Stimulated activated CD8-positive, alpha-beta memory T cell treated with anti-CD3 and anti-CD28 coated beads, Interleukin-15, amount 100 ng/mL, for 4 hours (primary cell): ENCODE results near the gene EBI3.
"Not testable (repeated sequence)": the region's sequence is repeated elsewhere in the genome, so short reads cannot be mapped to it uniquely, and the experiment has no call there.

Experiments used
- DNase-seq, 2 donors: peaks; one replicate each; pipeline ENCODE4 v3.0.0-alpha.2; 2020; ENCODE audit warnings: low read depth in 2 of 2

EBI3 gene

DNA sequence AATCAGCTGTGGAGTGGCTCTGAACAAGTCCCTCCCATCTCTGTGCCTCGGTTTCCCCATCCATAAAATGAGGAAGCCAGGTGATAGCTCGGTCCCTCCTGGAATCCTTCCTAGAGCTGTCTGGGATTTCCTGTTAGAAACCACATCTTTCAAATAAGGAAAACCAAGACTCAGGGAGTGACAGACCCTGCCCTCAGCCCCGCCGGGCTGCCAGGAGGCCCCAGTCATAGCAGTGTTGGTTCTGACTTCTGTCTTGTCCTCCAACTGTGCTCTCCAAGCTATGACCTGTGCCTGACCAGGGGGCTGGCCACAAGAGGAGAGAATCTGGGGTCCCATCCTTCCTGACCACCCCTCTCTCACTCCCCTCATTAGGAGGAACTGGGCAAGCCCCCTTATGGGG lies 48.7 kb downstream of the EBI3 start:
- DNase-seq, result no peak

DNA sequence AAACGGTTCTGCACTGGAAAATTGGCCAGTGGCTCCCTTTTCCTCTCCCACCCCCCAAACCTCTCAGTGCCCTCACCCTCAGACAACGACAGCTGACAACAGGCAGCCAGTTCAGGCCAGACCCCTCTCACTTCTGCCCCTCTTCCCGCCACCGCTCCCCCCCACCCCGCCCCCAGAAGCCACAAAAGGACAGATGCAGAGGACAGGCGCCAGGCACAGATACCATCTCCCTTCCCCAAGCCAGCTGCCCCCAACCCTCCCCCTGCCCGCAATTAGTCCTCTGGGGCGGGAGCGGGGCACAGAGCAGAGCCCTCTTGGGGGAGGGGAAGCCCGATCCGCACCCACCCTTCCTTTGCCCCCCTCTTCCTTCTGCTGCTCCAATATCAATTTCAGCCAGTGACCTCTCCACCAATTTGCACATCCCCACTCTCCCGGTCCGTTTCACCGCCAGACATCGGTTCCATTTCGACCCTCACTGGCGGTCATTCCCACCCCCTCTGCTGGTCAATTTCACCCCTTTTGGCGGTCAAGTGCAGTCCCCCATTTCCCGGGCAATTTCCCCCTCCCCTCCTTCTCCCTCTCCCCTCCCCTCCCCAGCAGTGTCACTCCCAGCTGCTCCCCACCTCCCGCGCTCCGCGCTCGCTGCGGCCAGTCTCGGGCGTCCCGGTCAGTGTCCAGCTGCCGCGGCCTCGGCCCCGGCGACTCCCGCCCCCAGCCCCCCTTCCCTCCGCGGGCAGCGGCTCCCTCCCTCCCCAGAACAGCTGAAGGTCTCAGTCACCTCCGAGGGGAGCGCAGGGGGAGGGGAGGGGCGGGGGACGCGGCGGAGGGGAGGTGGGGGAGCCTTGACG lies 49.3 kb downstream of the EBI3 start, which contains the start of gene SHD:
Gene SHD (plus strand): TSS at position 848 of the 848 bp plus-strand sequence. CDS start 798 bp downstream, outside the sequence.
- DNase-seq, result no peak

DNA sequence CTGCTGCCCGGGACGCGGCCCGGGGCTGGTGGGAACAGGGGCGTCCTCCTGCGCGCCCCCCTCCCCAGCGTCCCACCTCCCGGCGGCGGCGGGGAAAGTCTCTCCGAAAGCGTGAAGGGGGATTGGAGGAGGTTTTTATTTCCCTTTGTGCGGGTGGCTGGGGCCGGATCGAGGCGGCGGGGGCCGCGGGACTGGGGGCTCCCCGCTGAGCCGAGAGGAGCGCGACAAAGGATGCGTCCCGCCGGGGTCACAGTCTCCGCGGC lies 49.9 kb downstream of the EBI3 start:
- DNase-seq, result no peak

DNA sequence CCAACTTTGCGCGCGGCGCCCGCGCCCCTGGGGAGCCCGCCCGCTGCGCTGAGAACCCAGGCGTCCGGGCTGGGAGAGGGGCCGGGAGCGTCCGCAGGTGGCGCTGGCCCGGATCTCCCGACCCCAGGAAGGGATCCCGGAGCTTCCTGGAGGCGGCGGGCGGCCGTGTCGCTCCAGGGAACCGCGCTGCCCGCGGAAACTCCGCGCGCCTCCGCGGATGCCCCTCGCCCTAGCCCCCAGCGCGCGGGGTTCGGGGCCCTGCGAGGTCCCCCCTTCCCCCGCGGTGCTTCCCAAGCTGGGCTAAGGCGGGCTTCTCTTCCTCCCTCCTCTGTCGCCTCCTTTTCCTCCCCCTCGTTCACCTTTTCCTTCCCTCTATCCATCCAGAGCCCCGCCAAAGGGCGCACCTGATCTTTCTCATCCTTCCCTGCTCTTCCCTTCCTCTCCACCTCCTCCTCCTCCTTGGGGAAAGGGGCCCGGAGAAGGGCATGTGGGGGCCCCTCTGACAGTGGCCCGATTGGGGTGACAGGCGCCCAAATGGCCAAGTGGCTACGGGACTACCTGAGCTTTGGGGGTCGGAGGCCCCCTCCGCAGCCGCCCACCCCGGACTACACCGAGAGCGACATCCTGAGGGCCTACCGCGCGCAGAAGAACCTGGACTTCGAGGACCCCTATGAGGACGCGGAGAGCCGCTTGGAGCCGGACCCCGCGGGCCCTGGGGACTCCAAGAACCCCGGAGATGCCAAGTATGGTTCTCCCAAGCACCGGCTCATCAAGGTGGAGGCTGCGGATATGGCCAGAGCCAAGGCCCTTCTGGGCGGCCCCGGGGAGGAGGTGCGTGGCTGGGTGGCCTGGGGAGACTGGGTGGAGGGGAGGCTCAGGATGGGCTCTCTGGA lies 50.5 kb downstream of the EBI3 start:
- no peak for DNase-seq

DNA sequence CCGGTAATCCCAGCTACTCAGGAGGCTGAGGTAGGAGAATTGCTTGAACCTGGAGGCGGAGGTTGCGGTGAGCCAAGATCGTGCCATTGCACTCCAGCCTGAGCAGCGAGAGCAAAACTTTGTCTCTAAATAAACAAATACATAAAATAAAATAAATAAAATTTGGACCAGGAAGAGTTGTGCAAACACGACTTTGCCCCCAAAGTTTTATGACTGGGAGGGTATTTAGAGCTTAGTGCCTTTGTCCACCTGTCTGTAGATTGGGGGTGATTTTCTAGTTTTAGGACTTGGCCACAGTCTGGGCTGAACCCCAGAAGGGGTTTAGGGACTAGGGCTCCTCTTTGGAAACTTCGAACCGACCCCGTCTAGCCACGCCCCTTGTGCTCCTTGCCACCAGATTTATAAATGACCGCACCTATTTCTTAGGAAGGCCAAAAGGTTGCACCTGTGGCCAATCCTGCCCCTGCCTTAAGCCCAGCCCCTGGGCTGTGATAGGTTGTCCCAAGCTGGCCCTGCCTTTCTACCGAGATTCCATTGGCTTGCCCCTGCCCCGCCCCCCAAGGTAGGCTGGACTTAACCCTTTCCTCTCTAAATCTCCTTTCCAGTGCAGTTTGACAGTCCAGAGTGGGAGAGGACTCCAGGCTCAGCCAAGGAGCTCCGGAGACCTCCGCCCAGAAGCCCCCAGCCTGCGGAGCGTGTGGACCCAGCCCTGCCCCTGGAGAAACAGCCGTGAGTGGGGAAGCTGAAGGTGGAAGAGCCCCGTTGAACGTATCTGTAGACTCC lies 55.0 kb downstream of the EBI3 start:
- DNase-seq, result no peak

DNA sequence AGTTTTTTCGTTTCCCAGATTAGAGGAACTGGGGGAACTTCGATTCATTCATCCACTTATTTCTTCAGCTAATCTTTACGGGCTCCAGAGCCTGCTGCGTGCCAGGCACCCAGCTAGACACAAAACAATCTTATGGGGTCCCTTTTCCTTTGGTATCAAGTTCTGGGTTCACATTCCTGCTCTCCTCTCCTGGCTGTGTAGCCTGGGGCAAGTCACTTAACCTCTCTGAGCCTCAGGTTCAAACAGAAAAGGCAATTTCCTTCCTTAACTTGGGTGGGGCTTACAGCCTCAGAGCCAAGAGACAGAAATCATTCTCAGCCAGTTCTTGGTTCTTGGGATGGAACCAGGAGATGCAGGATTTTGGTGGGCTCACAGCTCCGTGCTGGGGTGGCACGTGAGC lies 55.7 kb downstream of the EBI3 start:
- DNase-seq, result no peak

DNA sequence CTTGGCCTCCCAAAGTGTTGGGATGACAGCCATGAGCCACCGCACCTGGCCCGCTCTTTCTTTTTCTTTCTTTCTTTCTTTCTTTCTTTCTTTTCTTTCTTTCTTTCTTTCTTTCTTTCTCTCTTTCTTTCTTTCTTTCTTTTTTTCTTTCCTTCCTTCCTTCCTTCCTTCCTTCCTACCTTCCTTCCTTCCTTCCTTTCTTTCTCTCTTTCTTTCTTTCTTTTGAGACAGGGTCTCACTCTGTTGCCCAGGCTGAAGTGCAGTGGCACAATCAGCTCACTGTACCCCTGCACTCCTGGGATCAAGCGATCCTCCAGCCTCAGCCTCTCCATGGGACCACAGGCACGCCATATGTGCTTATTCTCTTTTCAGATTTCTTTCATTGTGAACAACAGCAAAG lies 56.8 kb downstream of the EBI3 start:
- DNase-seq, result not testable (repeated sequence)
